ENCODE measurements around the gene RUNX3. TPM values are rescaled to one million over a fixed set of nuclear protein-coding genes. Genes with fewer than 3 reads are reported as not detected.
A peak's percentile ranks its signal among the peaks of the same experiment; 100 is the strongest.

Gene RUNX3
- total and polyA plus RNA-seq, 7 donors, result 0.36 to 18.0 (median 1.2) TPM; not detected in 1

DNA sequence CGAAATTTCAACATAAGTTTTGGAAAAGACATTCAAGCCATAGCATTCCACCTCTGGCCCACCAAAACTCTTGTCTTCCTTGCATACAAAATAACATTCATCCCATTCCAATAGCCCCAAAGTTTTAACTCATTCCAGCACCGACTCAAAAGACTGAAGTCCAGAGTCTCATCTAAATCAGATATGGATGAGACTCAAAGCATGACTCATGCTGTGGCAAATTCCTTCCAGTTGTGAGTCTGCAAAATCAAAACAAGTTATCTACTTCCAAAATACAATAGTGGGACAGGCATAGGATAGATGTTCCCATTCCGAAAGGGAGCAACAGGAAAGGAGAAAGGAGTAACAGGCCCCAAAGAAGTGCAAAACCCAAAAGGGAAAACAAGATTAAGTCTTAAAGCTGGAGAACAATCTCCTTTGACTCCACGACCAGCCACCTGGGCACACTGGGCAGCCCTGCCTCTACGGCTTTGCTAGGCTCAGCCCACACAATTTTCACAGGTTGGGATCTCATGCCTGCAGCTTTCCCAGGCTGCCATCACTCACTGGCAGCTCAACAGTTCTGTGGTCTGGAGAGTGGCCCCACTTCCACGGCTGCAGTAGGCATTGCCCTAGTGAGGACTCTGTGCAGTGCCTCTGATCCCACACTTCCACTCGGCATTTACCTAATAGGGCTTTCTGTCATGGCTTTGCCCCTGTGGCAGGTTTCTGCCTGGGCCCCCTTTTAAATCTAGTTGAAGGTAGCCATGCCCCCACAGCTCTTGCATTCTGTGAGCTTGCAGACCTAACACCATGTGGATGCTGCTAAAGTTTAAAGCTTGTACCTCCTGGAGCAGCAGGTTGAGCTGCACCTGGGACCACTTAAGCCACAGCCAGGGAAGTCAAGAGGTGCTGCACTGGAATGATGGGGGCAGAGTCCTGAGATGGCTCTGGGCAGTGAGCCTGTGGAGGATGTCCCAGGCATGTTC is 51.0 kb downstream of the RUNX3 start:
- intact Hi-C loops (cut with DNase I), result no loop called here
- 87 to 88% methylated on average over 7 of the region's 7 CpGs for WGBS, 2 donors
- peak; percentile 40 for DNase-seq

DNA sequence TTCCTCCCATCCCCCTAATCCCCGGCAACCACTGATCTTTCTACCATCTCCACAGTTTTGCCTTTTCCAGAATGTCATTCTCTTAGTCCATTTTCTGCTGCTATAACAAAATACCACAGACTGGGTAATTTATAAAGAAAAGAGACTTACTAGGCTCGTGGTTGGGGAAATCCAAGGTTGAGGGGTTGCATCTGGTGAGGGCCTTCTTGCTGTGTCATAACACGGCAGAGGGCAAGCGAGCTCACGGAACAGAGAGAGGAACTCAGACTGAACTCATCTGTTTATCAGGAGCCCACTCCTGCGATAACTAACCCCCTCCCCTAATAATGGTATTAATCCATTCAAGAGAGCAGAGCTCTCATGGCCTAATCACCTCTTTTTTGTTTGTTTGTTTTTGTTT is 52.0 kb downstream of the RUNX3 start:
- Histone ChIP-seq H3K36me3 (no peaks in the 10 kb centered on the region), H3K27ac (no peak overlapping the region), H3K4me3 (no peak overlapping the region), H3K27me3 (no peaks in the 10 kb centered on the region), H3K9me3 (peaks cover 0 to under 1% (median 0%) of the 10 kb centered on the region in 4 donors), H3K4me1 (no peaks in the 10 kb centered on the region)
- no peak for DNase-seq
- TF ChIP-seq POLR2A (IDR thresholded peaks at IDR 0.05) (no peak), EP300 (IDR thresholded peaks at IDR 0.05) (no peak), POLR2AphosphoS5 (IDR thresholded peaks at IDR 0.05) (no peak)
- TF ChIP-seq, protein P1, sequence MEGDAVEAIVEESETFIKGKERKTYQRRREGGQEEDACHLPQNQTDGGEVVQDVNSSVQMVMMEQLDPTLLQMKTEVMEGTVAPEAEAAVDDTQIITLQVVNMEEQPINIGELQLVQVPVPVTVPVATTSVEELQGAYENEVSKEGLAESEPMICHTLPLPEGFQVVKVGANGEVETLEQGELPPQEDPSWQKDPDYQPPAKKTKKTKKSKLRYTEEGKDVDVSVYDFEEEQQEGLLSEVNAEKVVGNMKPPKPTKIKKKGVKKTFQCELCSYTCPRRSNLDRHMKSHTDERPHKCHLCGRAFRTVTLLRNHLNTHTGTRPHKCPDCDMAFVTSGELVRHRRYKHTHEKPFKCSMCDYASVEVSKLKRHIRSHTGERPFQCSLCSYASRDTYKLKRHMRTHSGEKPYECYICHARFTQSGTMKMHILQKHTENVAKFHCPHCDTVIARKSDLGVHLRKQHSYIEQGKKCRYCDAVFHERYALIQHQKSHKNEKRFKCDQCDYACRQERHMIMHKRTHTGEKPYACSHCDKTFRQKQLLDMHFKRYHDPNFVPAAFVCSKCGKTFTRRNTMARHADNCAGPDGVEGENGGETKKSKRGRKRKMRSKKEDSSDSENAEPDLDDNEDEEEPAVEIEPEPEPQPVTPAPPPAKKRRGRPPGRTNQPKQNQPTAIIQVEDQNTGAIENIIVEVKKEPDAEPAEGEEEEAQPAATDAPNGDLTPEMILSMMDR (IDR thresholded peaks at IDR 0.05), result no peak
- WGBS, 2 donors, result 79 to 91% methylated on average over 6 of the region's 6 CpGs
- intact Hi-C loops (cut with DNase I), result no loop called here

More for the DNA sequence above, 51.0 kb downstream of the RUNX3 start:
- no peak overlapping the region for H3K4me3 ChIP-seq
- no peaks in the 10 kb centered on the region for H3K36me3 ChIP-seq
- no peaks in the 10 kb centered on the region for H3K4me1 ChIP-seq
- TF ChIP-seq, protein P1 (IDR thresholded peaks at IDR 0.05), result no peak
- TF ChIP-seq EP300 (IDR thresholded peaks at IDR 0.05), result no peak
- no peak for TF ChIP-seq POLR2AphosphoS5 (IDR thresholded peaks at IDR 0.05)
- no peak for TF ChIP-seq POLR2A (IDR thresholded peaks at IDR 0.05)
- H3K9me3 ChIP-seq, result peaks cover 0 to 4% (median 0%) of the 10 kb centered on the region in 4 donors
- no peak overlapping the region for H3K27ac ChIP-seq
- no peaks in the 10 kb centered on the region for H3K27me3 ChIP-seq

DNA sequence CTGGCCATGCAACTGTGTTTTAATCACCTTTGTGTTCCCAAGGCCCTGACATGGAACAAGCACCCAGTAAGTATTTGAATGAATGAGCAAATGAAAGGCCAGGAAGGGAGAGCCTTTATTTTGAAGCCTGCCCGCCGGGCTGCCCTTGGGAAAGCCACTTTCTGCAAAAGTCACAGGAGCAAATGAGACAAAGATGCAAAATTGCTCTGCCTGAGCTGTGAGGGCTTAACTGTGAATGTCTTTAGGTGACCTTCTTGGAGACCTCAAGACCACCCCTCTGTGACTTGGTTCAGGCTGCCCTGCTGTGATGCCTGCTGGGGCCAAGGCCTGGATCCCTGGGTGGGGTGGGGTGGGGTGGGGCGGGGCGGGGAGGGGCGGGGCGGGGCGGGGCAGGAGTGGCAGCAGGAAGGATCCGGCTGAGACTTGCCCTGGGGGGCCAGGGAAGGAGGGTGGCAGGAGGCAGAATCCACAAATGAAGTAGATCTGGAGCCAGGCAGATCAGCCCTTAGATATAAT is 54.0 kb downstream of the RUNX3 start:
- intact Hi-C loops (cut with DNase I), result no loop called here
- Histone ChIP-seq H3K4me1 (no peaks in the 10 kb centered on the region), H3K9me3 (no peaks in the 10 kb centered on the region), H3K27ac (no peak overlapping the region), H3K27me3 (no peaks in the 10 kb centered on the region), H3K36me3 (no peaks in the 10 kb centered on the region), H3K4me3 (no peak overlapping the region)
- WGBS, 2 donors, result 29 to 70% methylated on average over 8 of the region's 8 CpGs
- no peak for DNase-seq
- TF ChIP-seq EP300 (IDR thresholded peaks at IDR 0.05), result no peak
- no peak for TF ChIP-seq POLR2A (IDR thresholded peaks at IDR 0.05)
- TF ChIP-seq, protein P1 (IDR thresholded peaks at IDR 0.05), result no peak
- TF ChIP-seq POLR2AphosphoS5 (IDR thresholded peaks at IDR 0.05), result no peak

DNA sequence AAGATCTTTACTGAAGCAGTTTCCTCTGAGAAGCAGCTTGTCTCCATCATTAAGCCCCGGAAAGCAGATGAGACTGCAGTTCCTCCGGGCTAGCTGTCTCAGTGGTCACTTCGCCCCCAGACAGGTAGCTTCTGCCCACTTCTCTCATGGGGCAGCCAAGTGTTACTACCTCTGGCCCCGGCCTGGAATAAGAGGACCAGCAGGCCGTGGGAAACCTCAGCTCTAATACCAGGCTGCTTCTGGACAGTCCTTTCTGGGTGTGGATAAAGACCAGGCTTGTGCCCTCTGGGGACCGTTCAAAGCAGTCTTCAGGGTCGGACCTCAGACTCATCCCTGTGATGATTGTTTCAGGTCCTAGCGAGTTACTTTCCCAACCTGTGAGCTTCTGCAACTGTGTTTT is 54.8 kb downstream of the RUNX3 start:
- H3K4me3 ChIP-seq, result no peak overlapping the region
- peaks cover 0 to 8% (median 0%) of the 10 kb centered on the region in 3 donors for H3K27me3 ChIP-seq
- no peaks in the 10 kb centered on the region for H3K4me1 ChIP-seq
- whole genome bisulfite sequencing, 2 donors, result 59 to 81% methylated on average over 8 of the region's 8 CpGs
- H3K27ac ChIP-seq, result no peak overlapping the region
- no peak for DNase-seq
- H3K9me3 ChIP-seq, result no peaks in the 10 kb centered on the region
- TF ChIP-seq POLR2A (IDR thresholded peaks at IDR 0.05) (no peak), EP300 (IDR thresholded peaks at IDR 0.05) (no peak), POLR2AphosphoS5 (IDR thresholded peaks at IDR 0.05) (no peak)
- TF ChIP-seq, protein P1 (IDR thresholded peaks at IDR 0.05), result no peak
- H3K36me3 ChIP-seq, result no peaks in the 10 kb centered on the region
- intact Hi-C loops (cut with DNase I), result no loop called here

All from sigmoid colon (tissue), 7 donors.